IPS-NIHi7 (cell line): ENCODE results near the gene GLE1.
"Not testable (repeated sequence)": the region's sequence is repeated elsewhere in the genome, so short reads cannot be mapped to it uniquely, and the experiment has no call there.

Experiments
- DNase-seq: peaks from one replicate; pipeline ENCODE4 v3.0.0; 2012; ENCODE audit warnings: mixed read lengths; ENCODE audit errors: extremely low spot score

GLE1 gene

GRCh38 chr9:128552744-128553440 lies 48.4 kb downstream of the GLE1 start:
- DNase-seq: peak; percentile 73

GRCh38 chr9:128553728-128554127 lies 49.2 kb downstream of the GLE1 start:
- no peak for DNase-seq

GRCh38 chr9:128554155-128554862 lies 49.8 kb downstream of the GLE1 start:
- DNase-seq: peak; percentile 62

GRCh38 chr9:128555180-128555721 lies 50.7 kb downstream of the GLE1 start:
- peak; percentile 59 for DNase-seq

GRCh38 chr9:128556276-128556675 lies 51.8 kb downstream of the GLE1 start:
- DNase-seq: no peak

GRCh38 chr9:128556926-128557634 lies 52.6 kb downstream of the GLE1 start:
- DNase-seq: no peak

- peak; percentile 26 for DNase-seq
Measured at GRCh38 chr9:128558431-128559310, 54.2 kb downstream of the GLE1 start.

- DNase-seq: no peak
Measured at GRCh38 chr9:128565578-128565977, 61.1 kb downstream of the GLE1 start.

GRCh38 chr9:128568470-128569078 lies 64.1 kb downstream of the GLE1 start:
- DNase-seq: no peak

GRCh38 chr9:128575469-128575868 lies 71.0 kb downstream of the GLE1 start:
- DNase-seq: no peak

GRCh38 chr9:128575916-128576315 lies 71.4 kb downstream of the GLE1 start:
- no peak for DNase-seq

- no peak for DNase-seq
Measured at GRCh38 chr9:128577206-128577605, 72.7 kb downstream of the GLE1 start.

- no peak for DNase-seq
Measured at GRCh38 chr9:128579194-128579593, 74.7 kb downstream of the GLE1 start.

- DNase-seq: no peak
Measured at GRCh38 chr9:128580731-128581130, 76.2 kb downstream of the GLE1 start.

GRCh38 chr9:128585155-128585554 lies 80.6 kb downstream of the GLE1 start:
- DNase-seq: not testable (repeated sequence)

GRCh38 chr9:128586934-128587333 lies 82.4 kb downstream of the GLE1 start:
- DNase-seq: not testable (repeated sequence)

GRCh38 chr9:128587453-128587852 lies 82.9 kb downstream of the GLE1 start:
- DNase-seq: no peak

GRCh38 chr9:128588581-128589233 lies 84.2 kb downstream of the GLE1 start:
- no peak for DNase-seq
